ENCODE data around the gene WDR35.

- TF ChIP-seq, protein P1, sequence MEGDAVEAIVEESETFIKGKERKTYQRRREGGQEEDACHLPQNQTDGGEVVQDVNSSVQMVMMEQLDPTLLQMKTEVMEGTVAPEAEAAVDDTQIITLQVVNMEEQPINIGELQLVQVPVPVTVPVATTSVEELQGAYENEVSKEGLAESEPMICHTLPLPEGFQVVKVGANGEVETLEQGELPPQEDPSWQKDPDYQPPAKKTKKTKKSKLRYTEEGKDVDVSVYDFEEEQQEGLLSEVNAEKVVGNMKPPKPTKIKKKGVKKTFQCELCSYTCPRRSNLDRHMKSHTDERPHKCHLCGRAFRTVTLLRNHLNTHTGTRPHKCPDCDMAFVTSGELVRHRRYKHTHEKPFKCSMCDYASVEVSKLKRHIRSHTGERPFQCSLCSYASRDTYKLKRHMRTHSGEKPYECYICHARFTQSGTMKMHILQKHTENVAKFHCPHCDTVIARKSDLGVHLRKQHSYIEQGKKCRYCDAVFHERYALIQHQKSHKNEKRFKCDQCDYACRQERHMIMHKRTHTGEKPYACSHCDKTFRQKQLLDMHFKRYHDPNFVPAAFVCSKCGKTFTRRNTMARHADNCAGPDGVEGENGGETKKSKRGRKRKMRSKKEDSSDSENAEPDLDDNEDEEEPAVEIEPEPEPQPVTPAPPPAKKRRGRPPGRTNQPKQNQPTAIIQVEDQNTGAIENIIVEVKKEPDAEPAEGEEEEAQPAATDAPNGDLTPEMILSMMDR (IDR thresholded peaks at IDR 0.05), result no peak
- no peak for TF ChIP-seq POLR2A (IDR thresholded peaks at IDR 0.05)
Measured at GRCh38 chr2:19963386-19963785, 26.5 kb downstream of the WDR35 start.

Data from body of pancreas (tissue), 4 donors.